K562 (cell line): ENCODE data around the gene FLAD1. TPM values are rescaled to one million over a fixed set of nuclear protein-coding genes. Genes with fewer than 3 reads are reported as not detected.

ENCODE experiments used
- ATAC-seq: fragments of 200-7000 bp; cut with Tn5 transposase; 3 replicates; pipeline ENCODE4 v1.9.1; 2020; ENCODE audit warnings: moderate library complexity
- BruUV-seq: library from RNA; stranded (reverse); fragments of 400-500 nt; replicated peaks from 2 replicates; lab custom pipeline; 2021; lab: Mats Ljungman, UMichigan
- CTCF ChIA-PET: fragments of 300-600 bp; formaldehyde crosslinking; extraction: SDS; loops from one replicate; lab custom pipeline; 2021; ENCODE audit warnings: low intra/inter-chr PET ratio; lab: Yijun Ruan, JAX
- POLR2A ChIA-PET: fragments of 300-600, 350-650 bp; sonication (Branson Sonifier 250); formaldehyde crosslinking; extraction: SDS; loops from one replicate; lab custom pipeline; 2021; ENCODE audit warnings: antibody characterized with exemption, inconsistent platforms; lab: Yijun Ruan, JAX
- DNase-seq, 4 experiments: peaks; one replicate each; pipeline versions ENCODE4 v3.0.0 to v3.0.0-alpha.2; 2011 to 2018; ENCODE audit warnings: low spot score in 3 of 4, mixed read lengths in 3 of 4; ENCODE audit errors: extremely low read depth in 1 of 4
- FAIRE-seq: peaks from 2 replicates; lab custom pipeline; 2011; peaks lifted over from hg19 to GRCh38; lab: Jason Lieb, UNC
- H2AFZ ChIP-seq: 2 replicates; pipeline ENCODE4 v1.6.0; 2011; ENCODE audit warnings: low read depth, low read length, control low read depth, inconsistent platforms
- H3K27ac ChIP-seq: fragments of 200-600 bp; 3 replicates; pipeline ENCODE4 v1.8.0; 2011; ENCODE audit warnings: low read depth, mild to moderate bottlenecking, control low read depth, inconsistent platforms, low read length, moderate library complexity, mixed read lengths; ENCODE audit errors: extremely low read depth
- H3K27me3 ChIP-seq, 2 experiments: fragments of 300-600 bp in 1 of 2; 2 replicates in 1 of 2; 3 replicates in 1 of 2; pipeline versions ENCODE4 v1.6.0 to v1.8.0; 2011; ENCODE audit warnings: inconsistent platforms in 2 of 2, low read length in 2 of 2, mild to moderate bottlenecking in 1 of 2, mixed read lengths in 1 of 2, moderate library complexity in 1 of 2; ENCODE audit not compliant: control insufficient read depth in 2 of 2, insufficient read depth in 2 of 2
- H3K36me3 ChIP-seq: fragments of 300-600 bp; 3 replicates; pipeline ENCODE4 v1.8.0; 2011; ENCODE audit warnings: mild to moderate bottlenecking, low read length, inconsistent platforms; ENCODE audit not compliant: control insufficient read depth, insufficient read depth
- H3K4me1 ChIP-seq, 2 experiments: fragments of 200-600 bp in 1 of 2; replicated peaks in 1 of 2; 2 replicates in 1 of 2; 3 replicates in 1 of 2; pipeline versions ENCODE4 v1.5.1 to v1.8.0; 2011; ENCODE audit warnings: inconsistent platforms in 2 of 2, low read length in 2 of 2, mild to moderate bottlenecking in 1 of 2, mixed read lengths in 1 of 2, moderate library complexity in 1 of 2; ENCODE audit not compliant: control insufficient read depth in 2 of 2, insufficient read depth in 2 of 2
- H3K4me2 ChIP-seq: 2 replicates; pipeline ENCODE4 v1.6.1; 2011; ENCODE audit warnings: low read length, control low read depth, inconsistent platforms, mixed read lengths; ENCODE audit not compliant: insufficient read depth
- H3K4me3 ChIP-seq: fragments of 200-600 bp; sonication (generic), shearing (Covaris generic); 2 replicates; pipeline ENCODE4 v1.5.1; 2016; ENCODE audit warnings: control low read depth, inconsistent platforms
- H3K79me2 ChIP-seq: fragments of 200-600 bp; 3 replicates; pipeline ENCODE4 v1.8.0; 2011; ENCODE audit warnings: low read length, inconsistent platforms; ENCODE audit not compliant: control insufficient read depth, insufficient read depth
- H3K9ac ChIP-seq, 2 experiments: 2 replicates each; pipeline versions ENCODE4 v1.6.0 to v1.6.1; 2011; ENCODE audit warnings: low read depth in 2 of 2, low read length in 2 of 2, control low read depth in 1 of 2, inconsistent platforms in 1 of 2, mild to moderate bottlenecking in 1 of 2, mixed read lengths in 1 of 2; ENCODE audit not compliant: insufficient read depth in 1 of 2
- H3K9me1 ChIP-seq: one replicate; pipeline ENCODE4 v1.6.0; 2011; ENCODE audit warnings: inconsistent platforms, mild to moderate bottlenecking, low read length, moderate library complexity; ENCODE audit not compliant: control insufficient read depth, insufficient read depth
- H3K9me3 ChIP-seq: replicated peaks from 2 replicates; pipeline ENCODE4 v1.5.1; 2011; ENCODE audit warnings: low read depth, low read length, inconsistent platforms; ENCODE audit not compliant: control insufficient read depth, insufficient read depth
- H4K20me1 ChIP-seq: replicated peaks from 2 replicates; pipeline ENCODE4 v1.6.1; 2011; ENCODE audit warnings: low read length, inconsistent platforms, mixed read lengths; ENCODE audit not compliant: control insufficient read depth, insufficient read depth
- ATF2 ChIP-seq: sonication (generic); formaldehyde crosslinking; IDR thresholded peaks from 2 replicates; pipeline ENCODE4 v1.8.1; 2022; ENCODE audit warnings: missing genetic modification reagents
- EZH2 ChIP-seq: IDR thresholded peaks from 2 replicates; pipeline ENCODE4 v1.6.1; 2012; ENCODE audit warnings: low read depth, mild to moderate bottlenecking, inconsistent platforms, low read length, borderline replicate concordance
- OTX1 ChIP-seq: fragments of 450-650 bp; formaldehyde crosslinking; IDR thresholded peaks from 2 replicates; pipeline ENCODE4 v1.4.0; 2022; ENCODE audit warnings: mild to moderate bottlenecking
- POLR2G ChIP-seq: fragments of 200-400 bp; formaldehyde crosslinking; IDR thresholded peaks from 2 replicates; pipeline ENCODE4 v1.6.1; 2017; ENCODE audit warnings: low read depth, mild to moderate bottlenecking, antibody characterized with exemption, low read length, moderate library complexity
- RBFOX2 ChIP-seq: fragments of 200-400 bp; formaldehyde crosslinking; IDR thresholded peaks from 2 replicates; pipeline ENCODE4 v1.6.1; 2017; ENCODE audit warnings: low read depth, mild to moderate bottlenecking, low read length, moderate library complexity
- SUPT5H ChIP-seq: fragments of 450-650 bp; IDR thresholded peaks from 2 replicates; pipeline ENCODE4 v1.6.1; 2016
- ZC3H8 ChIP-seq: fragments of 450-650 bp; IDR thresholded peaks from 2 replicates; pipeline ENCODE4 v1.6.1; 2017
- WGBS: fragments of 100-300 bp; shearing (Covaris generic); methylation state at CpG from one replicate; pipeline ENCODE4 v1.1.6; 2016; ENCODE audit warnings: low coverage, mixed read lengths; ENCODE audit not compliant: insufficient coverage; ENCODE audit errors: missing lambda C conversion rate; 5-methylcytosine and 5-hydroxymethylcytosine counted together
- in situ Hi-C: fragments of 300-500 bp; cut with MboI; formaldehyde crosslinking; loops from 4 replicates; pipeline ENCODE4 v1.15.0; 2018; ENCODE audit warnings: inconsistent platforms, mixed read lengths
- intact Hi-C: fragments of 100-400 bp; cut with micrococcal nuclease; formaldehyde crosslinking; loops from 2 replicates; pipeline ENCODE4 v1.14.2; 2022
- polyA plus RNA-seq, 8 experiments: library from polyadenylated mRNA; depleted of rRNA in 4 of 8; stranded (reverse) in 5 of 8; unstranded in 3 of 8; fragments of >200 nt; fragmentation: Nextera tagmentation in 2 of 8; fragmentation: Illumina TruSeq in 1 of 8; extraction: Ambion mirVana in 2 of 8; extraction: Trizol in 1 of 8; gene quantifications; 2 replicates each; pipeline versions ENCODE4 v1.2.1 to v1.2.3, GENCODE V29; 2011 to 2014; ENCODE audit warnings: inconsistent platforms in 1 of 8, missing spikeins in 1 of 8
- total RNA-seq, 7 experiments: library from RNA; depleted of rRNA in 6 of 7; stranded (reverse); fragments of >200 nt in 6 of 7; fragmentation: Illumina TruSeq in 2 of 7; extraction: Trizol in 2 of 7; gene quantifications; 2 replicates each; pipeline versions ENCODE4 v1.2.1 to v1.2.3, GENCODE V29; 2011 to 2021; ENCODE audit warnings: low replicate concordance in 1 of 7

FLAD1 gene
- total and polyA plus RNA-seq, 9 of the 15 experiments (the other 6 are each of a cell fraction or from before 2014, with no cell fraction given), result 24.9 to 85.8 (median 67.0) TPM

GRCh38 chr1:155005076-155006011 lies 22.2 kb downstream of the FLAD1 start:
- no peak for DNase-seq
- Histone ChIP-seq H3K9me3 (no peaks in the 10 kb centered on the region), H3K36me3 (peaks cover 47% of the 10 kb centered on the region; the same call in 2 of the 3 replicates), H3K4me2 (peak overlapping the region; percentile 99), H4K20me1 (peaks cover 3% of the 10 kb centered on the region), H3K79me2 (peaks cover 82% of the 10 kb centered on the region)
- POLR2A ChIA-PET, result interaction anchor here (0.7 to 1.2 kb wide), 3 partner anchors 7 to 79 kb away, joined by 3 to 6 read pairs (median 3); no protein-coding TSS in a partner anchor
- 95% methylated on average over 4 of the region's 17 CpGs for WGBS
- TF ChIP-seq ZC3H8 (no peak), ATF2 (CRISPR knock-in tag) (no peak), POLR2G (peak; percentile 52), SUPT5H (0 out of 2 replicates have a peak, but pooled peaks have one; percentile 1), OTX1 (CRISPR knock-in tag) (no peak), RBFOX2 (peak; percentile 62), EZH2 (no peak)
- TF ChIP-seq, all 486 proteins: peak for 3
- CTCF ChIA-PET, result no interaction called here
- no peak overlapping the region for H2AFZ ChIP-seq
- H3K9ac ChIP-seq, result peak overlapping the region; percentile 99; a peak in 3 of 4 replicates
- FAIRE-seq (no peak), ATAC-seq (no peak)
- H3K27ac ChIP-seq, result peak overlapping the region; percentile 99
- no TSS peak for BruUV-seq
- intact Hi-C loops, result no loop called here
- in situ Hi-C loops, result no loop called here
- no peaks in the 10 kb centered on the region for H3K27me3 ChIP-seq
- peaks cover 58 to 78% of the 10 kb centered on the region in 2 experiments for H3K4me1 ChIP-seq
- H3K9me1 ChIP-seq, result no peaks in the 10 kb centered on the region
- peak overlapping the region; percentile 97; the same call in 1 of the 2 replicates for H3K4me3 ChIP-seq
